ENCODE data around the gene MAP3K13.

The MAP3K13 gene

GRCh38 chr3:185534511-185534910, 171.6 kb downstream of the MAP3K13 start:
- no peak overlapping the region for H3K27ac ChIP-seq
- no peak for TF ChIP-seq ZFX (IDR thresholded peaks at IDR 0.05; ENCODE audit: borderline replicate concordance)
- TF ChIP-seq CTCF (IDR thresholded peaks at IDR 0.05) = no peak

- no peak for TF ChIP-seq ZFX (IDR thresholded peaks at IDR 0.05; ENCODE audit: borderline replicate concordance)
- no peak for TF ChIP-seq CTCF (IDR thresholded peaks at IDR 0.05)
- H3K27ac ChIP-seq = peak overlapping the region; percentile 15; the same call in 1 of the 2 replicates
These were observed 174.5 kb downstream of the MAP3K13 start for GRCh38 chr3:185537369-185537970.

Measured in 22Rv1 (cell line).